Heart left ventricle (tissue), 16 donors: Measurements from ENCODE around the gene UBA6. TPM values are rescaled to one million over a fixed set of nuclear protein-coding genes. Genes with fewer than 3 reads are reported as not detected.

ENCODE experiments used
- ATAC-seq, 4 donors: fragments of 200-7000 bp; cut with Tn5 transposase; one replicate each; pipeline ENCODE4 v1.9.1; 2020 to 2022; ENCODE audit warnings: moderate library complexity in 4 of 4, mild to moderate bottlenecking in 3 of 4, moderate number of reproducible peaks in 1 of 4
- DNase-seq, 5 donors: peaks; one replicate each; pipeline ENCODE4 v3.0.0-alpha.2; 2020
- H3K27ac ChIP-seq, 12 donors: fragments of 200-600 bp; sonication (generic) in 4 of 12; one replicate each; pipeline versions ENCODE4 v1.5.0 to v1.8.0; 2016 to 2022; ENCODE audit warnings: mild to moderate bottlenecking in 2 of 12
- H3K27me3 ChIP-seq, 9 donors: fragments of 200-600 bp; sonication (generic) in 2 of 9; one replicate each; pipeline versions ENCODE4 v1.5.1 to v1.8.0; 2016 to 2022; ENCODE audit warnings: mild to moderate bottlenecking in 3 of 9
- H3K36me3 ChIP-seq, 9 donors: fragments of 200-600 bp; sonication (generic) in 2 of 9; one replicate each; pipeline versions ENCODE4 v1.5.0 to v1.8.0; 2018 to 2022; ENCODE audit warnings: mild to moderate bottlenecking in 2 of 9
- H3K4me1 ChIP-seq, 12 donors: fragments of 200-600 bp; sonication (generic) in 4 of 12; one replicate each; pipeline versions ENCODE4 v1.5.0 to v1.8.0; 2016 to 2022; ENCODE audit warnings: mild to moderate bottlenecking in 3 of 12
- H3K4me3 ChIP-seq, 12 donors: fragments of 200-600 bp; sonication (generic) in 4 of 12; one replicate each; pipeline versions ENCODE4 v1.5.0 to v1.8.0; 2017 to 2022; ENCODE audit warnings: mild to moderate bottlenecking in 9 of 12, moderate library complexity in 4 of 12
- H3K9me3 ChIP-seq, 12 donors: fragments of 200-600 bp; sonication (generic) in 4 of 12; one replicate each; pipeline versions ENCODE4 v1.5.0 to v1.8.0; 2016 to 2022; ENCODE audit warnings: mild to moderate bottlenecking in 1 of 12
- CTCF ChIP-seq, 12 donors: fragments of 200-600 bp; sonication (generic) in 4 of 12; IDR thresholded peaks; one replicate each; pipeline versions ENCODE4 v1.5.0 to v1.8.0; 2018 to 2022; ENCODE audit warnings: antibody characterized with exemption in 12 of 12, mild to moderate bottlenecking in 5 of 12
- POLR2A ChIP-seq, 2 donors: fragments of 450-650 bp; IDR thresholded peaks; one replicate each; pipeline ENCODE4 v1.6.1; 2017; ENCODE audit warnings: antibody characterized with exemption in 2 of 2, mild to moderate bottlenecking in 2 of 2, moderate library complexity in 2 of 2
- WGBS, 4 donors: extraction: QIAGEN DNeasy Blood & Tissue Kit in 2 of 4; methylation state at CpG; one replicate each; pipeline versions ENCODE4 v1.1.5 to v1.1.7; 2013 to 2018; 5-methylcytosine and 5-hydroxymethylcytosine counted together
- intact Hi-C, 10 donors: fragments of 100-400 bp; cut with DNase I; formaldehyde crosslinking; loops; one replicate each; pipeline versions ENCODE4 v1.11.1 to v1.14.2; 2022
- polyA plus RNA-seq, 2 donors: library from polyadenylated mRNA; stranded (reverse); fragments of 200-250 nt; gene quantifications; one replicate each; pipeline ENCODE4 v1.2.3, GENCODE V29; 2013
- total RNA-seq, 9 donors: library from RNA; depleted of rRNA in 2 of 9; stranded (reverse); fragments of >200 nt in 2 of 9; fragmentation: NEBNext Ultra II Directional in 3 of 9; extraction: Animal tissue kit (Norgen Biotek cat#: 25700) in 3 of 9; gene quantifications; one replicate each; pipeline versions ENCODE4 v1.1.0 to v1.2.4, GENCODE V29; 2016 to 2023
- donor health status: ischemic (EF 13 %, LVEDD 7.1; RV severe dilation, severe dysfunction).
- donor health status: healthy with polysubstance abuse.
- donor health status: DM: no; HTN: yes; CAD: no.
- donor health status: DM: no; HTN: no; CAD: no.
- donor health status: ischemic (EF 25% LVEDD 6.9; RV normal size, moderate dysfunction).
- donor health status: ischemic (EF 25% LVEDD 5.7; RV mildly dilated, moderate dysfunction).
- donor health status: healthy.
- donor health status: DM: yes; HTN: yes; CAD: no.
- donor health status: ischemic (EF 35%, LVEDD 5.7; RV mildly dilated, moderate dysfunction).
- donor health status: nonischemic (EF 11% LVEDD 7.7; RV severe dilation, severe dysfunction).
- donor health status: DM: yes; HTN: yes; CAD: no.
- donor health status: PGD.
- donor health status: ischemic (EF 29% LVEDD 5.4; RV normal size, mild dysfunction).
- donor health status: nonischemic (EF 23%, LVEDD 6.1; RV moderate dilation, normal function).

UBA6 gene
- total and polyA plus RNA-seq, 11 donors, result 3.1 to 35.3 (median 19.7) TPM

GRCh38 chr4:67699603-67700002 is 1.4 kb downstream of the UBA6 start:
- no peaks in the 10 kb centered on the region for H3K9me3 ChIP-seq
- H3K27me3 ChIP-seq, result no peaks in the 10 kb centered on the region
- H3K36me3 ChIP-seq, result peaks cover 0 to 7% (median 0%) of the 10 kb centered on the region in 9 donors
- H3K4me3 ChIP-seq, result peak overlapping the region in 5 of 12 donors; percentile 73 to 98 (median 89)
- ATAC-seq (no peak), DNase-seq (no peak)
- H3K27ac ChIP-seq, result peak overlapping the region in 1 of 12 donors; percentile 88
- TF ChIP-seq CTCF (IDR thresholded peaks at IDR 0.05) (no peak), POLR2A (IDR thresholded peaks at IDR 0.05) (no peak)
- intact Hi-C loops, result loop anchor here in 2 of 10 donors (10.0 kb wide), 1 partner anchor 155 kb away; the partner anchor contains the start of gene CENPC (in 2 of the 2)
- whole genome bisulfite sequencing, 4 donors, result 91 to 96% (median 94%) methylated on average over 18 of the region's 18 CpGs
- H3K4me1 ChIP-seq, result peaks cover 0 to 26% (median 14%) of the 10 kb centered on the region in 12 donors

- intact Hi-C loops, result loop anchor here in 2 of 10 donors (10.0 kb wide), 1 partner anchor 153 kb away; the partner anchor contains the start of gene CENPC (in 2 of the 2)
- ATAC-seq, result no peak
- WGBS, 4 donors, result 73 to 88% (median 80%) methylated on average over 7 of the region's 7 CpGs
Observed at GRCh38 chr4:67697860-67698687, 2.9 kb downstream of the UBA6 start.

GRCh38 chr4:67696061-67696460 is 4.9 kb downstream of the UBA6 start:
- no peaks in the 10 kb centered on the region for H3K27me3 ChIP-seq
- H3K27ac ChIP-seq, result no peak overlapping the region
- peaks cover 0 to 11% (median 0%) of the 10 kb centered on the region in 12 donors for H3K9me3 ChIP-seq
- H3K4me3 ChIP-seq, result no peak overlapping the region
- DNase-seq (no peak), ATAC-seq (no peak)
- no peak for TF ChIP-seq POLR2A (IDR thresholded peaks at IDR 0.05)
- TF ChIP-seq CTCF (IDR thresholded peaks at IDR 0.05), result no peak
- 94 to 96% (median 95%) methylated on average over 2 of the region's 2 CpGs for WGBS, 4 donors
- peaks cover 0 to 15% (median 7%) of the 10 kb centered on the region in 12 donors for H3K4me1 ChIP-seq
- intact Hi-C loops, result loop anchor here in 2 of 10 donors (10.0 kb wide), 1 partner anchor 151 kb away; the partner anchor contains the start of gene CENPC (in 2 of the 2)
- H3K36me3 ChIP-seq, result peaks cover 0 to 33% (median 14%) of the 10 kb centered on the region in 9 donors

More at GRCh38 chr4:67697860-67698687, 2.9 kb downstream of the UBA6 start:
- H3K36me3 ChIP-seq, result peaks cover 0 to 14% (median 4%) of the 10 kb centered on the region in 9 donors
- no peak overlapping the region for H3K4me3 ChIP-seq
- H3K9me3 ChIP-seq, result no peaks in the 10 kb centered on the region
- H3K4me1 ChIP-seq, result peaks cover 0 to 26% (median 14%) of the 10 kb centered on the region in 12 donors
- DNase-seq, result no peak
- no peaks in the 10 kb centered on the region for H3K27me3 ChIP-seq
- no peak overlapping the region for H3K27ac ChIP-seq
- TF ChIP-seq CTCF (IDR thresholded peaks at IDR 0.05), result no peak
- no peak for TF ChIP-seq POLR2A (IDR thresholded peaks at IDR 0.05)

GRCh38 chr4:67694662-67695061 is 6.3 kb downstream of the UBA6 start:
- intact Hi-C loops, result loop anchor here in 2 of 10 donors (10.0 kb wide), 1 partner anchor 150 kb away; the partner anchor contains the start of gene CENPC (in 2 of the 2)
- Histone ChIP-seq H3K27me3 (no peaks in the 10 kb centered on the region), H3K36me3 (peaks cover 0 to 40% (median 14%) of the 10 kb centered on the region in 9 donors), H3K27ac (no peak overlapping the region), H3K4me3 (no peak overlapping the region), H3K9me3 (peaks cover 0 to 11% (median 0%) of the 10 kb centered on the region in 12 donors), H3K4me1 (peaks cover 0 to 9% (median under 1%) of the 10 kb centered on the region in 12 donors)
- DNase-seq, result no peak
- no peak for ATAC-seq
- 94 to 96% (median 95%) methylated on average over 3 of the region's 3 CpGs for WGBS, 4 donors
- TF ChIP-seq CTCF (IDR thresholded peaks at IDR 0.05) (no peak), POLR2A (IDR thresholded peaks at IDR 0.05) (no peak)
